Panc1 (cell line): Measurements from ENCODE around the gene SLC39A12. TPM values are rescaled to one million over a fixed set of nuclear protein-coding genes. Genes with fewer than 3 reads are reported as not detected.

ENCODE experiments used
- ATAC-seq: fragments of 200-7000 bp; cut with Tn5 transposase; 2 replicates; pipeline ENCODE4 v1.9.1; 2020; ENCODE audit warnings: mild to moderate bottlenecking, moderate library complexity
- BruUV-seq: library from RNA; stranded (reverse); fragments of 400-500 nt; replicated peaks from 2 replicates; lab custom pipeline; 2021; lab: Mats Ljungman, UMichigan
- CTCF ChIA-PET: fragments of 300-600 bp; sonication (Branson Sonifier 250); formaldehyde crosslinking; loops from one replicate; lab custom pipeline; 2022; ENCODE audit warnings: antibody characterized with exemption; lab: Charles Lee
- POLR2A ChIA-PET: fragments of 300-600 bp; sonication (Branson Sonifier 250); formaldehyde crosslinking; loops from one replicate; lab custom pipeline; 2022; ENCODE audit warnings: antibody characterized with exemption; lab: Charles Lee
- DNase-seq: peaks from one replicate; pipeline ENCODE4 v3.0.0-alpha.2; 2010; ENCODE audit warnings: low read depth, low spot score
- H3K27ac ChIP-seq: 2 replicates; pipeline ENCODE4 v1.5.1; 2011; ENCODE audit warnings: mild to moderate bottlenecking, low read length, inconsistent platforms
- H3K27me3 ChIP-seq: fragments of 200-500 bp; sonication (Bioruptor generic); 2 replicates; pipeline ENCODE4 v1.6.0; 2014; ENCODE audit warnings: low read length, inconsistent platforms; ENCODE audit not compliant: control insufficient read depth, insufficient read depth
- H3K36me3 ChIP-seq: fragments of 200-500 bp; sonication (Bioruptor generic); 2 replicates; pipeline ENCODE4 v1.5.1; 2014; ENCODE audit warnings: inconsistent platforms, mild to moderate bottlenecking, low read length, moderate library complexity; ENCODE audit not compliant: control insufficient read depth, insufficient read depth
- H3K4me1 ChIP-seq: 2 replicates; pipeline ENCODE4 v1.5.1; 2011; ENCODE audit warnings: inconsistent platforms, mild to moderate bottlenecking, low read length, moderate library complexity; ENCODE audit not compliant: control insufficient read depth, insufficient read depth
- H3K4me3 ChIP-seq, 2 experiments: 2 replicates each; pipeline ENCODE4 v1.5.1; 2011 to 2012; ENCODE audit warnings: low read depth in 2 of 2, low read length in 2 of 2, mild to moderate bottlenecking in 2 of 2, inconsistent platforms in 1 of 2, moderate library complexity in 1 of 2
- H3K9me3 ChIP-seq: fragments of 200-500 bp; sonication (Bioruptor generic); 2 replicates; pipeline ENCODE4 v1.5.1; 2014; ENCODE audit warnings: low read depth, mild to moderate bottlenecking, inconsistent platforms, low read length, moderate library complexity; ENCODE audit not compliant: control insufficient read depth, insufficient read depth
- CTCF ChIP-seq: fragments of 450-650 bp; IDR thresholded peaks from 2 replicates; pipeline ENCODE4 v1.5.1; 2017; ENCODE audit warnings: mild to moderate bottlenecking
- POLR2AphosphoS5 ChIP-seq: IDR thresholded peaks from 2 replicates; pipeline ENCODE4 v1.6.1; 2012; ENCODE audit warnings: mild to moderate bottlenecking, low read depth, low read length, moderate library complexity
- SIN3A ChIP-seq: IDR thresholded peaks from 2 replicates; pipeline ENCODE4 v1.6.1; 2012; ENCODE audit warnings: low read depth, mild to moderate bottlenecking, low read length, moderate library complexity, borderline replicate concordance; ENCODE audit not compliant: insufficient read depth
- TCF7L2 ChIP-seq: IDR thresholded peaks from 2 replicates; pipeline ENCODE4 v1.6.1; 2011; ENCODE audit warnings: mild to moderate bottlenecking, low read depth, low read length, inconsistent platforms
- in situ Hi-C: cut with HindIII; loops from 2 replicates; pipeline ENCODE4 v1.10.0; 2016; ENCODE audit warnings: low sequenced_read_pairs, low pct_unique_long_range_greater_than_20kb
- intact Hi-C: fragments of 100-400 bp; cut with micrococcal nuclease; formaldehyde crosslinking; loops from one replicate; pipeline ENCODE4 v1.10.0; 2022; ENCODE audit not compliant: unreplicated experiment
- total RNA-seq: library from RNA; stranded (reverse); gene quantifications from one replicate; pipeline ENCODE4 v1.2.1, GENCODE V29; 2021; ENCODE audit not compliant: unreplicated experiment
- TF ChIP-seq, protein P1 (sequence below), 2 experiments: IDR thresholded peaks; 2 replicates each; pipeline ENCODE4 v1.6.1; 2011 to 2012; ENCODE audit warnings: low read depth in 2 of 2, control low read depth in 1 of 2, low read length in 1 of 2, mild to moderate bottlenecking in 1 of 2, moderate library complexity in 1 of 2; ENCODE audit not compliant: insufficient read depth in 1 of 2

SLC39A12 gene
- total RNA-seq, 1 experiment from 2014 or later, result not detected

GRCh38 chr10:18073314-18073713 is 121.6 kb downstream of the SLC39A12 start:
- in situ Hi-C loops, result no loop called here
- ChIA-PET POLR2A (interaction anchor here (0.7 kb wide), 1 partner anchor 13 kb away, joined by 10 read pairs; no protein-coding TSS in a partner anchor), CTCF (no interaction called here)
- H3K4me3 ChIP-seq, result no peak overlapping the region
- H3K4me1 ChIP-seq, result no peaks in the 10 kb centered on the region
- BruUV-seq, result no TSS peak
- no peak overlapping the region for H3K27ac ChIP-seq
- DNase-seq, result no peak
- H3K36me3 ChIP-seq, result no peaks in the 10 kb centered on the region
- no peak for ATAC-seq
- no peaks in the 10 kb centered on the region for H3K27me3 ChIP-seq
- TF ChIP-seq TCF7L2 (no peak), POLR2AphosphoS5 (no peak), CTCF (no peak), SIN3A (no peak)
- TF ChIP-seq, protein P1, sequence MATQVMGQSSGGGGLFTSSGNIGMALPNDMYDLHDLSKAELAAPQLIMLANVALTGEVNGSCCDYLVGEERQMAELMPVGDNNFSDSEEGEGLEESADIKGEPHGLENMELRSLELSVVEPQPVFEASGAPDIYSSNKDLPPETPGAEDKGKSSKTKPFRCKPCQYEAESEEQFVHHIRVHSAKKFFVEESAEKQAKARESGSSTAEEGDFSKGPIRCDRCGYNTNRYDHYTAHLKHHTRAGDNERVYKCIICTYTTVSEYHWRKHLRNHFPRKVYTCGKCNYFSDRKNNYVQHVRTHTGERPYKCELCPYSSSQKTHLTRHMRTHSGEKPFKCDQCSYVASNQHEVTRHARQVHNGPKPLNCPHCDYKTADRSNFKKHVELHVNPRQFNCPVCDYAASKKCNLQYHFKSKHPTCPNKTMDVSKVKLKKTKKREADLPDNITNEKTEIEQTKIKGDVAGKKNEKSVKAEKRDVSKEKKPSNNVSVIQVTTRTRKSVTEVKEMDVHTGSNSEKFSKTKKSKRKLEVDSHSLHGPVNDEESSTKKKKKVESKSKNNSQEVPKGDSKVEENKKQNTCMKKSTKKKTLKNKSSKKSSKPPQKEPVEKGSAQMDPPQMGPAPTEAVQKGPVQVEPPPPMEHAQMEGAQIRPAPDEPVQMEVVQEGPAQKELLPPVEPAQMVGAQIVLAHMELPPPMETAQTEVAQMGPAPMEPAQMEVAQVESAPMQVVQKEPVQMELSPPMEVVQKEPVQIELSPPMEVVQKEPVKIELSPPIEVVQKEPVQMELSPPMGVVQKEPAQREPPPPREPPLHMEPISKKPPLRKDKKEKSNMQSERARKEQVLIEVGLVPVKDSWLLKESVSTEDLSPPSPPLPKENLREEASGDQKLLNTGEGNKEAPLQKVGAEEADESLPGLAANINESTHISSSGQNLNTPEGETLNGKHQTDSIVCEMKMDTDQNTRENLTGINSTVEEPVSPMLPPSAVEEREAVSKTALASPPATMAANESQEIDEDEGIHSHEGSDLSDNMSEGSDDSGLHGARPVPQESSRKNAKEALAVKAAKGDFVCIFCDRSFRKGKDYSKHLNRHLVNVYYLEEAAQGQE (IDR thresholded peaks at IDR 0.05; ENCODE audit: insufficient read depth in 1 of 2, low read depth in 2 of 2, low read length in 1 of 2), result no peak
- no peaks in the 10 kb centered on the region for H3K9me3 ChIP-seq
- intact Hi-C loops, result no loop called here

DNA sequence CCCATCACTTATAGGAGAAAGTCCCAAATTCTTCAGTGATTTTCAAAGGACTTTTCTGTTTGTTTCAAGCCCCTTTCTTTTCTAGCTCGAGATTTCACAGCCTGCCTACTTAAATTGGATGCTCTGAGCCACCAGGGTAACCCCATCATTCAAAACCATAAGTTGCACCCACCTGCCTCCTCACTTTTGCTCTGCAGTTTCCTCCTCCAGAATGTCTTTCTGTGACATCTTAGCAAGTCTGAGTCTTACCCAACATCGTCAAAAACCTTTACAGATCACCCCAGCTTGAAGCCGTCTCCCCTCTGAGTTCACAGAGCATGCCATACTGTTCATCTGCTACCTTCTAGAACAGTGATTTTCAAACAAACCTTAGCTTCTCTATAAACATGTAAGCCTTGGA is 124.2 kb downstream of the SLC39A12 start:
- no peak for DNase-seq
- Histone ChIP-seq H3K27ac (no peak overlapping the region), H3K9me3 (no peaks in the 10 kb centered on the region), H3K4me1 (no peaks in the 10 kb centered on the region), H3K27me3 (no peaks in the 10 kb centered on the region), H3K4me3 (no peak overlapping the region), H3K36me3 (no peaks in the 10 kb centered on the region)
- TF ChIP-seq SIN3A, result no peak
- no peak for TF ChIP-seq POLR2AphosphoS5
- TF ChIP-seq, protein P1 (IDR thresholded peaks at IDR 0.05; ENCODE audit: insufficient read depth in 1 of 2, low read depth in 2 of 2, low read length in 1 of 2), result no peak
- no peak for TF ChIP-seq TCF7L2
- no peak for TF ChIP-seq CTCF
- no peak for ATAC-seq
- ChIA-PET CTCF (no interaction called here), POLR2A (no interaction called here)
- in situ Hi-C loops, result no loop called here
- no TSS peak for BruUV-seq
- intact Hi-C loops, result no loop called here
